Stimulated activated naive CD8-positive, alpha-beta T cell treated with anti-CD3 and anti-CD28 coated beads, Interleukin-15, Interleukin-2, amounts not matched to agents 100 U/mL and 50 U/mL, for 24 hours (primary cell): ENCODE measurements around the gene EFHC2.
A peak's percentile ranks its signal among the peaks of the same experiment; 100 is the strongest.

Experiments used
- ATAC-seq: fragments of 150-1000 bp; cut with Tn5 transposase; one replicate; pipeline ENCODE4 v1.10.0; 2021
- DNase-seq: peaks from one replicate; pipeline ENCODE4 v3.0.0; 2021

EFHC2 gene, protein sequence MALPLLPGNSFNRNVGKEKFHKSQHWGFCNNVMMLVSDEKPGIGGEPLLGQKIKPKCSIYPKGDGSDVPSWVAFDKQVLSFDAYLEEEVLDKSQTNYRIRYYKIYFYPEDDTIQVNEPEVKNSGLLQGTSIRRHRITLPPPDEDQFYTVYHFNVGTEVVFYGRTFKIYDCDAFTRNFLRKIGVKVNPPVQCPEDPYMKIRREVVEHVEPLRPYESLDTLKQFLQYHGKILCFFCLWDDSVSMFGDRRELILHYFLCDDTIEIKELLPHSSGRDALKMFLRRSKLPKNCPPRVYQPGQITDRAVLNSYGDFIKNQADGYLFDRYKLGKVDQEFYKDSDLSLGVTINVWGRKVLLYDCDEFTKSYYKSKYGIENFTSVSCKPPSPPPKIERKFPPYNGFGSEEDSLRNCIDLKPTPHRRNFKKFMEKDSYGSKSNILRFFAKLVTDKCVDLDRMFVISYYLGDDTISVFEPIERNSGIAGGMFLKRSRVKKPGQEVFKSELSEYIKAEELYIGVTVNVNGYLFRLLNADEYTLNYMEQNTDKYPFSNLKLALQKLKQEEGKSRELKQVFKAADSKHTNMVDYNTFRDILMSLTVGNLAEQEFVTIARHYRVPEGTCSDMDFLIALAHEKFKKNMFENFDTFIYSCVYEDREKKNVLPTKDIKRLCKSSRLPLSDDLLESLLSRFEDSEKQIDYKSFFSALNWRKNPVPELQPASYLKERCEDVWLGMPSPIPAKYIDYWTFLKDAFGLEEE

DNA sequence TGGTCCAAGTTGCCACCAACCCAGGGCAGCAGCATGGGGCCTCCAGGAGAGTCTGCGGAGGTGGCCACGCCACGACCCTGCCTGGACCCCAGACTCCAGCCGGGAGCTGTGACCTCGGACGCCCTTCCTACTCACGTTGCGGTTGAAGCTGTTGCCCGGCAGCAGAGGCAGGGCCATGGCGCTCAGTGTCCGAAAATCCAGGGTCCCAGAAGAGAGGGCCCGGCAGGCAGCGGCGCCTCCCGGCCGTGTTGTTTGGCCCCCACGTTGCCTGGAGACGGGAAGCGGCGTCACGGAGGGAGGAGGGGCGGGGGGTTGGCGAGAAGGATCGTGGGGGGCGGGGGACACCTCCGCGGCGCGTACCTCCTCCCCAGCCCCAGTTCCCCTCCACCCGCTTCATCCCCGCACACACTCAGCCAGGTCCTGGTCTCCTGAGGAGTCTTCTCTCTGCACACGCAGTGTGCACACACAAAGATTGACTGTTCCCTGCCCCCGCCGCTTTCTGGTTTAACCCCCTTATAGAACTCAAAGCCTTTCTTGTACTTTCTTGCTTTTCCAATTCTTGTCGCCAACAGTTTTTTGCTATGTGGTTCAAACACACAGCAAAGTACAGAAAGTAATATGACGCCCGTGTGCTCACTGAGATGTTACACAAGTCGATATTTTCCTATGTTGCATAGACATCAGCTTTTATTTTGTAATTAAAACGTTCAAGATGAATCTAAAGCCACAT is at the start of gene EFHC2:
EFHC2 (minus strand) TSS at position 261 of the 730 bp plus-strand sequence; CDS start at position 177, 84 bp downstream.
- DNase-seq (peak; percentile 52), ATAC-seq (peak; percentile 51)

DNA sequence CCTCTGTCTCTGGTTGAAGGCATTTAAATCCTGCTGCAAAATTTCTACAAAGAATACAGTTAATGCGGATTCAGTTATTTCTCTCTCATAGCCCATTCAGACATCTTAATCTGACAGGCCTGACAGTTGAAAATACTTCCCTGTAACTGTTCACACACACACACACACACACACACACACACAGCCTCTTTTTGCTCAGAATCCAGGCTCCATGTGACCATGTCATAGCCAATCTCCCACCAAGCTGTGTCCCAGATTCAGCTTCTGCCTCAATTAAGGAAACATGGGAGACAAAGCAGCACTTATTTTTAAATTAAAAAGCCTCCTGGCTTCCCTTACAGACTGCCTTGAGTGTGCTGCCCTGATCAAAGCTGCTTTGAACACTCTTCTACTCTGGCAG is 49.3 kb upstream of the EFHC2 start:
- DNase-seq (no peak), ATAC-seq (no peak)

DNA sequence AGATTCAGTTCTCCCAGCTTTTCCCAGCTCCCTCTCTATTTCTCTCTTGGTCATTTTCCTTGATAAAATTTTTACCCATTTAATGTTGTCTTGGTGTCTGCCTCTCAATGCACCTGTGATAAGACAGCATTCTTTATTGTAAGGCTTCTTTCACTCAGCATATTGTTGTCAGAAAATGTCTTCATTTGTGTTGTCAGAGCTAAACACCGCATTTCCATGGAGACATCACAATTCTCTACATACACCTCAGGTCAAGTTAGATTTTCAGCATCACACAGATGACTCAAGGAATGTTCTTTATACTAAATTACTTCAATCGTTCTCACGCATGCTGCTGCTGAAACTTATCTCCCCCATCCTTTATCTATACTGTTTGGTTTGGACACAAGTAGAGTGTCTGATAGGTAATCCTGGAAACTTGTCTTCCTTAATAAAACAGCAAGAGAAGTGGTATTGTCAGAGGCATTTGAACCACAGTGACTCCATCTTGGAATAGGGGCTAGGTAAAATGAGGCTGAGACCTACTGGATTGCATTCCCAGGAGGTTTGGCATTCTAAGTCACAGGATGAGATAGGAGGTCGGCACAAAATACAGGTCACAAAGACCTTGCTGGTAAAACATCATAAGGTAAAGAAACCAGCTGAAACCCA is 41.3 kb upstream of the EFHC2 start:
- ATAC-seq (no peak), DNase-seq (no peak)

DNA sequence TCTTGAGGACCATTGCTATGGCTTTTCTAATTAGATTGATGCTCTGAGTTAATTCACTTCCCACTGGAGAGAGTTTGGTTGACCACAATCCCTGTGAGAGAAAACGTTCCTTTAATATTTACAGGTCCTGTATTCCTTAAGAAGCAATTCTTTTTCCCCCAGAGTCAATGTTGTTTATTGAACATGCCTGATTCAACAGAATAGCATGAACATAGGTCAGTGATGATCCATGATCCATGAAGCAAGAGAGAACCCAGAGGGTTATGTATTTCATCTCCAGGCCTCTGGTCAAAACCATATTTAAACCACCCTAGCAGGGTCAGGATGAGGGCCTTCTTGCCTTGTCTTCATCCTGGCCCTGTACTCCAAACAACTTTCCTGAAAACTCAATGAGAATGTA is 39.4 kb upstream of the EFHC2 start:
- DNase-seq (no peak), ATAC-seq (no peak)

DNA sequence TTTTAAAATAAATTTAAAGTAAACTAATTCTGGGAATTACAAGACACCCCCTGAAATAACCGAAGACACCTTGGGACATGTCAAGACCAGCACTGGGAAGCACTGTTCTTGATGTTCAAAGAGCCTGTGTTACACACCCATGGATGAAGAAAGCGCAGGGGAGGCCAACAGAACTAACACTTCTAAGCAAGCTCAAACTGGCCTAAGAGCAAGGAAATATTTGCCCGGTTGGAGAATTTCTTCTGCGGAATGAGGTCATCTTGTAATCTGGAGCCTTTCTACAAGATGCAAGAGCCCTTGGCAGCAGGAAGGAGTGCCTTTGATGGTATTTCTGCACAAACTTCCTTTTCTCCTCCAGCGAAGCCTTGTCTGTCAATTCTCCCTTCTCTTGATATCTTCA is 9.3 kb upstream of the EFHC2 start:
- DNase-seq (no peak), ATAC-seq (no peak)

DNA sequence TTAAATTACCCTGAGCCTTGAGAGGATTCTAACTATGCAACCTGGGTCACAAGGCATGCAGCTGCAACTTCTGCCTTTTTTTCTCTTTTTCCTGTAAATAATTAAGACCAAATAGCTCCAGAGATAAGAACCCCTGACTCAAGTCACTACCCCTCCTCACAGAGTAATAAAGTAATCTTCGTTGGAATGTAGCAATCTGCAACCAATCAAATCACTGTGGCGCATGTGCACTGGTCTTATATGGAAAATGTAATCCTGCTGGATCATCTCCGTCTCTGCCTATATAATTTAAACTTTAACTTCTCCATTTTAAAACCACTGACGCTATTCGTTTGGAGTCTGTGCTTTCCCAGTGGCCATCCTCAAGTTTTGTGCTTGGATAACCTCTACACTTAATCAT is 6.1 kb upstream of the EFHC2 start:
- DNase-seq (no peak), ATAC-seq (no peak)

DNA sequence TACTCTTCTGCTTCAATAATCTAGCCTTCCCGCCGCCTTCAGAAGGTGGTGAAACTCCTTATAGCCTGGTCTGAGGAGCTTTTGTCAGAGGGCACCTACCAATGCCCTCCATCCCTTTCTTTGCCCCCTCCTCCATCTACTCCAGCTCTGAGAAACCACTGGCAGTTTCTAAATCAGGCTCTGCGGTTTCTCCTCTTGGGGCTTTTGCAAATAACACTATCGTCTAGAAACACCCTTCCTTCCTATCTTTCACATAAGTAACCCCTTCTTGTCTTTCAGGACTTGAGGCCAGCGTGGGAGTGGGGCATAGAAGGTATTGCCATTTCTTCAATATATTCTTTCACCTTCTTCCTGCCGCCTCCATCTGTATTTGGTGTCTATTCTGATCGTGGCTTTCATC is 1.2 kb upstream of the EFHC2 start:
- ATAC-seq, result peak; percentile 37
- peak; percentile 3 for DNase-seq

DNA sequence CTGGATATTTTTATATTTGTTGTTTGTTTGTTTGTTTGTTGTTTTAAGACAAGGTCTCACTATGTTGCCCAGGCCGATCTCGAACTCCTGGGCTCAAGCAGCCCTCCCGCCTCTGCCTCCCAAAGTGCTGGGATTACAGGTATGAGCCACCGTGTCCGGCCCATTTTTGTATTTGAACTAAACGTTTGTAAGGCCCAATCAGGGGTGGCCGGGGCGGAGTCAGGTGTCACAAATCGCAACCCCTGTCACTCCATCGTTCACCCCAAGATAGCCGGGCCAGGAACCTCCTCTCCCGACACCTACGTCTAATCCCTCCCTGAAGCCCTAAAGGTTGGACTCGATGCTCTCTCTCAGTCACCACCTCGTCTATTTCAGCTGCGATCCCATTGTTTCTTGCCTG is 722 bp upstream of the EFHC2 start:
- ATAC-seq, result peak; percentile 86
- DNase-seq, result peak; percentile 53

DNA sequence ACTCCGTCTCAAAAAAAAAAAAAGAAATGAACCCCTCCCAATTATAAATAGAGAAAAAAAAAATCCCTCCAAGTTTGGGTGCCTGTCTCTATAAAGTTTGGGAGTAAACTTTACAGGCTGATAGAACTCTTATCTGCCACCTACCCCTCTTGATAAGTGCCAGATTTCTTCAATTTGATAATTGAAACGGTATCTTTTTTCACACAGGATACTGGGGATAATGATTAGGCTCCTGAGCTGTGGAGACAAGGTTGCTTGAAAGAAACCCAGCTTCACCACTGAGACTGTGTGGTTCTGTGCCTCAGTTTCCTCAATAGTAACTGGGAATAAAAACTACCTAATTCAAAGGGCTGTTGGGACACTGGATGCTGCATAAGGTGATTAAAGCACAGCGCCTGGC is 606 bp downstream of the EFHC2 start:
- DNase-seq (no peak), ATAC-seq (no peak)

DNA sequence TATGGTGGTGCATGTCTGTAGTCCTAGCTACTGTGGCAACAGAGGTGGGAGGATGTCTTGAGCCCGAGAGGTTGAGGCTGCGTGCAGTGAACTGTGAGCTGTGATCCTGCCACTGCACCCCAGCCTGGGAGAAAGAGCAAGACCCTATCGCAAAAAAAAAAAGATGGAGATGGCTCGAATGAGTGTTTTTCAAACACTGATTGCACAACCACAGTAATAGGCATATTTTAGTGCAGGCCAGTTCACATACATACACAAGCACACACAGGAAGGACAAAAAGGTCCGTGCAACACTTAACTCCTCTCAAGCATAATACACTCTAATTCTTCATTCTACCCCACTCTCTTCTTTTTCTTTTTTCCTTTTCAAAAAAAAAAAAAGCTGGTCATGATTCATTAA is 5.1 kb downstream of the EFHC2 start:
- no peak for ATAC-seq
- DNase-seq, result no peak

DNA sequence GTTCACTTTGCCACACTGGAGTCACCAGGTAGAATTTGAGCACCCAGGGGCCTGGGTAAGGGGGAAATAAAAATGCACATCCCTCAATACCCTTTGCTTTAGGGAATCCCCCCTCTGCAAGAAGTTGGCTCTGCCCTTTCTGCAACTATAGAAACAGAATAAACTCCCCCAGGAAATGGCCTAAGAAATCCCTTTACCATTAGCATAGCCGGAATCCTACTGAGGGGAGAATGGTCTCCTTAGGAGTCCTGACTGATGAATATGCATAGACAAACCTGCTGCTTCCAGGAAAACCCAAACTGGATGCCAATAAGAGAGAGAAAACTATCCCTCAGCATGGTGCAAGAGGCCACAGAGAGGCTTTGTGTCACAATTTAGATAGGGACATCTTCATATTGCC is 11.0 kb downstream of the EFHC2 start:
- ATAC-seq (no peak), DNase-seq (no peak)

DNA sequence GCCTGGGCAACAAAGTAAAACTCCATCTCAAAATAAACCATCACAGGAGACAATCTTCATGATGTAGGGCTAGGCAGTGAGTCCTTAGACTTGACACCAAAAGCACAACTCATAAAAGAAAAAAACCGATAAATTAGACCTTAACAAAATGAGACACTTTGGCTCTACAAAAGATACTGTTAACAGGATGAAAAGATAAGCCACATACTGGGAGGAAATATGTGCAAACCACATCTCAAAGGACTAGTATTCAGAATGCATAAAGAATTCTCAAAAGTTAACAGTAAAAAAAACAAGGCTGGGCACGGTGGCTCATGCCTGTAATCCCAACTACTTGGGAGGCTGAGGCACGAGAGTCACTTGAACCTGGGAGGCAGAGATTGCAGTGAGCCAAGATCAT is 13.2 kb downstream of the EFHC2 start:
- DNase-seq (no peak), ATAC-seq (no peak)

DNA sequence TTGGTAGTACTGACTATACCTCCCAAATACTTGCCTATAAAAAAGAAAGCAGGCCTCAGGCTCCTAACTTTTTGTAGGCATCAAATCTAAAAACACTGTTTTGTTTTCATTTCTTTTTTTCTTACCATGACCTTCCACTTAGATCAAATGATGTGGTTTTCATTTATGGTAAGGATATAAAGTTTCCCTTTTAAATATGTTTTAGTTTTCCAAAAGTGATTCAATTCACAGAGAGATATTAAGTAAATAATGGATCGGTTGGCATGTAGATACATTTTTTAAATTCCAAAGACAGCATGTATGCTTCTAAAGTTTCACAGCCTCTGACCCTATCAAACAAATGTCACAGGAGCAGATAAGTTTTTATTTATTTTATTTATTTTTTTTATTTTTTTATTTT is 23.9 kb downstream of the EFHC2 start:
- DNase-seq, result no peak

DNA sequence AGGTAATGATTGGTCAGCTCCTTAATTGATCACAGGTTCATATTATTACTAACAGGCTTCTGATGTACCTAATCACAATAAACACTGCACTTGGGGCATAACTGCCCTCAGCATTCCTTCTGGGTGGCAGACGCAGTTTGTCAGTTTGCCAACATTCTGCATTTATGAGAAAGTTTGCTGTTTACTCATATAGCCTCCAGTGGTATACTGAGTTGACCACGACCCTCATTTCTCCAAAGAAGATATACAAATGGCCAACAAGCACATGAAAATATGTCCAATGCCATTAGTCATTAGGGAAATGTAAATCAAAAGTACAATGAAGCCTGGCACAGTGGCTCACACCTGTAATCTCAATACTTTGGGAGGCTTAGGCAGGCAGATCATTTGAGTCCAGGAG is 26.3 kb downstream of the EFHC2 start:
- ATAC-seq (no peak), DNase-seq (no peak)

More for the DNA sequence above, 23.9 kb downstream of the EFHC2 start:
- ATAC-seq, result no peak

DNA sequence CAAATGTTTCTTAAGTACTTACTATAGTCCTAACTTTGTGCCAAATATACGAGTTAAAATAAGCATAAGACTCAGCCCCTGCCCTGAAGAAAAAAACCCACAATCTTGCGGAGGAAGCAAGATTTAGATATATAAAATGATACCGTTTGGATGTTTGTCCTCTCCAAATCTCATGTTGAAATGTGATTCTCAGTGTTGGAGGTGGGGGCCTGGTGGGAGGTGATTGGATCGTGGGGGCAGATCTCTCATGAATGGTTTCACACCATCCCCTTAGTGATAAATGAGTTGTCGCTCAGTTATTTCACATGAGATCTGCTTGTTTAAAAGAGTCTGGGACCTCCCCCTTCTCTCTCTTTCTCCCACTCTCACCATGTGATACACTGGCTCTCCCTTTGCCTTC is 28.7 kb downstream of the EFHC2 start:
- no peak for ATAC-seq
- no peak for DNase-seq

DNA sequence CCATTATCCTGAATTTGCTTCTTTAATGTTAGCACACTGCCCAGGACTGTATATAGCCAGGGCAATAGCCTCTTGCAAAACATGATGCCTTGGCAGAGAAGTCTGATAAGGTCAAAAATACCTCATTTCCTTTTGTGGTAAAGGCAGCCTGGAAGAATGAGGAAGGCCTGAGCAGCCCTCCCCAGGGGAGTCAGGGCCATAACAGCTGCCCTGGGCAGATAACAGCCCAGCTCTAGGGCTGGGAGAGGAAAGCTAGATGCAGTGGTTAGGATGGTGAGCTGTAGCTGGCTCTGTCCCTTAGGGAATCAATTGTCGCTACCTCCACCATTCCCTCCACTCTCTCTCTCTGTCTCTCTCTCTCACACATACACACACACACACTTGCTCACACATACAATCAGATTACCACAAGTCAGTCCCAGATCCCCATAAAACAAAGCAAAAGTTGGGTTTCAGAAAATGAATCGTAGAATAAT is 29.2 kb downstream of the EFHC2 start:
- DNase-seq, result peak; percentile 10
- peak; percentile 77 for ATAC-seq

DNA sequence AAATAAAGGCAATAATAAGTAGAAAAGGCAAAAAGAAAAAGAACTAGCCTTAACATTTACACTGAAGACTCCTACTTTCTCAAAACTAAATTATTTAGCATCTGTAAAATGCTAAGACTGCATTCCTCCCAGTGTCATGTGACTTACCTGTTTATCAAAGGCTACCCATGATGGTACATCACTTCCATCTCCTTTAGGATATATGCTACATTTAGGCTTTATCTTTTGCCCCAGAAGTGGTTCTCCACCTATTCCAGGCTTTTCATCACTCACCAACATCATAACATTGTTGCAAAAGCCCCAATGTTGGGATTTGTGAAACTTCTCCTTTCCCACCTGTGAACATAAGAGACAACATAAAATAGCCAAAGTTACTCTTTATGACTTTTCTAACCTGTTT is 31.1 kb downstream of the EFHC2 start:
- no peak for DNase-seq

DNA sequence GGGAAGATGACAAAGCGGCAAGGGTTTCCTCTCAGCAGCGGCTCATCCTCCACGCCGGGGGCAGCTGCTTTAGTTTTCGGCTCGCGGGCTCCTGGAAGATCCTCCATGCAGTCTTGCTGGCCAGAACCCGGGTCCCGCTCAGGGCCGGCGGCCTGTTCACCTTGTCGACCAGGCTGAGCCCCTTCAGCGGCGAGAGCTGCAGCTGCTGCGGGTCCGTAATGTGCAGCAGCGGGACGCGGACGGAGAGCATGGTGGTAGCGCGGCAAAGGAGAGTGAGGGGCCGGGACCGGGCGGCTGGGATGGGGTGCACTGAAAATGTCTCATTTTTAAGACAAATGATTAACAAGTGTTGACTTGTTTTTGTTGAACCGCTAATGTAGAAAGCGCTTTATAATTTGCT is 33.2 kb downstream of the EFHC2 start:
- ATAC-seq (no peak), DNase-seq (no peak)

More for the DNA sequence above, 31.1 kb downstream of the EFHC2 start:
- no peak for ATAC-seq

DNA sequence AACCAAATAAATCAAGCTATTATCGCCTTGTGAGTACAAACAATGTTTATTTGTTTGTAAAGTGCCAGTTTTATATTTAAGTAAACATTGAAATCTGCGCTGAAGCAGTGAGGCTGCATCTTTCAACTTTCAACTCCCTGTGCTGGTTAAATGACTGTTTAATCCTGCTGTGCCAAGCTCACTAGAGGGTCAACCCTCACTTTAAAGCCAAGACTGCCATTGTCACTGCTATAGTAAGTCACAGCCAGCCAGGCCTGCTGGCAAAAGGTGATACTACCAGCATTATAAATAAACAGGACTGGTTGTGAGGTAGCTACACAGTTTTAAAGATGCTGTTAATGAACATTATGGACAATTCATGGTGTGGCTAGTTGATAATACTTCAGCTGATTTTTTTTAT is 34.6 kb downstream of the EFHC2 start:
- no peak for DNase-seq
- no peak for ATAC-seq

DNA sequence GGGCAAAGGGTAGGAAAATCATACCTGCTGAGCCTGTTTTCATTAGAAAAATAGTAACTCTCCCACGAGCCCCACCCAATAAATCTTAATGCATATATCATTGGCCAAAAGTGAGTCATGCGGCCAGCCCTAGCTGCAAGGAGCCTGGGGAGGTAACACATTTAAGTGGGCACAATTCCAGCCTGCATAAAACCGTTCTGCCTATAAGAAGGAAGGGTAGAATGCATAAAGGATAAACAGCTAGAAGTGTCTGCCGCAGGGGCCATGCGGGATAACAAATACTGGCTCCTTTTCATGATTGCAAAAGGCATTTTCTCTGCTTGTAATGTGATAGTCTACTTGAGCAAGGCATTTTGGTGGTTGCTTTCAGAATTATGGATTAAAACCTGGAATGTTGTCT is 37.1 kb downstream of the EFHC2 start:
- no peak for DNase-seq

DNA sequence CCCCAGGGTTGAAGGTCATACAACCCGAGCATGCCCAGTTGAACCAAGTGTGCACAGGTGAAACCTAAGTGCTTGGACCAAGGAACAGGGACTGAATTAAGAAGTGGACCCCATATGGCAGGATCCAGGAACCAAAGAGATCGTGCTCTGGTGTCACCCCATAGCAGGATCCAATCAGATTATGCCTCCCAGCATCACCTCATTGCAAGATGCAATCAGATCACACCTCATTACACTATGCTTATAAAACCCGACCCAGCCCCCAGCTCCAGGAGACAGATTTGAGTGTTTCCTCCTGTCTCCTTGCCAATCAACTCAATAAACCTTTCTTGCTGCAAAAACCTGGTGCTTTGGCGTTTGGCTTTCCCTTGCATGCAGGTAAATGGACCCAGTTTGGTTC is 37.6 kb downstream of the EFHC2 start:
- ATAC-seq (no peak), DNase-seq (no peak)

More for the DNA sequence above, 37.1 kb downstream of the EFHC2 start:
- no peak for ATAC-seq

DNA sequence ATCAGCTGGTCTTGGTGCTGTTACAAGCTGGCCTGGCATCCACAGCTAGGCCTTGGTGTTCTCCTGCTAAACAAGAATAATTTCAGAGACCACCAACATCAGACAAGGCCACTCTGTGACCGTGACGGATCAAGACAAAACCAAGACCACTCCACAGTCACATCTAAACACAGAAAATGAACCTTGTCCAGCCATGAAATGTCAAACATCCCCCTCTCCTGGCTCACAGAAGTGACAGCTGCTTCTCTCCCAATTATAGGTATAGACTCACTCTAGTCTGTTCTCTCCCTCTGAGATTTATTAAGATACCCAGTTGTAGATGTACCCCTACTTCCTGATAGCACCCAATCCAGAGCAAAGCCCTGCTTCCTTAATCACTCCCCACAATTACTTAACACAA is 40.4 kb downstream of the EFHC2 start:
- ATAC-seq, result no peak

More for the DNA sequence above, 40.4 kb downstream of the EFHC2 start:
- no peak for DNase-seq
